Astrocyte (in vitro differentiated cells and primary cell): Measurements from ENCODE around the gene CCR8. TPM values are rescaled to one million over a fixed set of nuclear protein-coding genes. Genes with fewer than 3 reads are reported as not detected.

Experiments used
- DNase-seq: peaks from one replicate; pipeline ENCODE4 v3.0.0-alpha.2; 2010; ENCODE audit warnings: low read depth
- FAIRE-seq: peaks from 2 replicates; lab custom pipeline; 2011; peaks lifted over from hg19 to GRCh38; lab: Jason Lieb, UNC
- H2AFZ ChIP-seq: 2 replicates; pipeline ENCODE4 v1.6.0; 2012; ENCODE audit warnings: low read depth, low read length, inconsistent platforms
- H3K27ac ChIP-seq: 2 replicates; pipeline ENCODE4 v1.5.1; 2011; ENCODE audit warnings: low read depth, low read length, inconsistent platforms
- H3K27me3 ChIP-seq: 2 replicates; pipeline ENCODE4 v1.6.0; 2011; ENCODE audit warnings: low read length, inconsistent platforms; ENCODE audit not compliant: insufficient read depth
- H3K36me3 ChIP-seq: 2 replicates; pipeline ENCODE4 v1.5.1; 2011; ENCODE audit warnings: low read length, inconsistent platforms; ENCODE audit not compliant: insufficient read depth
- H3K4me1 ChIP-seq: 2 replicates; pipeline ENCODE4 v1.5.1; 2011; ENCODE audit warnings: low read length, inconsistent platforms; ENCODE audit not compliant: insufficient read depth
- H3K4me2 ChIP-seq: 2 replicates; pipeline ENCODE4 v1.6.0; 2012; ENCODE audit warnings: low read length, inconsistent platforms
- H3K4me3 ChIP-seq: 2 replicates; pipeline ENCODE4 v1.5.1; 2011; ENCODE audit warnings: low read depth, mild to moderate bottlenecking, low read length, inconsistent platforms; ENCODE audit not compliant: insufficient read depth
- H3K79me2 ChIP-seq: 2 replicates; pipeline ENCODE4 v1.6.0; 2012; ENCODE audit warnings: mild to moderate bottlenecking, low read length, inconsistent platforms; ENCODE audit not compliant: insufficient read depth
- H3K9ac ChIP-seq: 2 replicates; pipeline ENCODE4 v1.6.0; 2012; ENCODE audit warnings: mild to moderate bottlenecking, low read length, inconsistent platforms
- H3K9me3 ChIP-seq: 2 replicates; pipeline ENCODE4 v1.5.1; 2012; ENCODE audit warnings: low read depth, mild to moderate bottlenecking, low read length, inconsistent platforms; ENCODE audit not compliant: insufficient read depth
- H4K20me1 ChIP-seq: 2 replicates; pipeline ENCODE4 v1.6.0; 2012; ENCODE audit warnings: low read length, inconsistent platforms; ENCODE audit not compliant: insufficient read depth
- H3K27ac Mint-ChIP-seq: one replicate; pipeline ENCODE4 v1.8.0; 2021; ENCODE audit warnings: mild to moderate bottlenecking, mixed read lengths; ENCODE audit not compliant: unreplicated experiment
- H3K27me3 Mint-ChIP-seq: one replicate; pipeline ENCODE4 v1.8.0; 2021; ENCODE audit warnings: low read depth, mixed read lengths; ENCODE audit not compliant: unreplicated experiment
- H3K36me3 Mint-ChIP-seq: one replicate; pipeline ENCODE4 v1.8.0; 2021; ENCODE audit warnings: low read depth, mixed read lengths; ENCODE audit not compliant: unreplicated experiment
- H3K4me1 Mint-ChIP-seq: one replicate; pipeline ENCODE4 v1.8.0; 2021; ENCODE audit warnings: low read depth, mixed read lengths; ENCODE audit not compliant: unreplicated experiment
- H3K4me3 Mint-ChIP-seq: one replicate; pipeline ENCODE4 v1.8.0; 2021; ENCODE audit warnings: mild to moderate bottlenecking, moderate library complexity, mixed read lengths; ENCODE audit not compliant: unreplicated experiment
- H3K9me3 Mint-ChIP-seq: one replicate; pipeline ENCODE4 v1.8.0; 2021; ENCODE audit warnings: mild to moderate bottlenecking, mixed read lengths; ENCODE audit not compliant: unreplicated experiment
- EZH2 ChIP-seq: IDR thresholded peaks from 2 replicates; pipeline ENCODE4 v1.6.1; 2012; ENCODE audit warnings: mild to moderate bottlenecking, low read length, inconsistent platforms; ENCODE audit not compliant: insufficient read depth
- total RNA-seq: library from RNA; stranded (reverse); gene quantifications from 2 replicates; pipeline ENCODE4 v1.2.1, GENCODE V29; 2021
- TF ChIP-seq, protein P1 (sequence below): IDR thresholded peaks from 2 replicates; pipeline ENCODE4 v1.5.1; 2011; ENCODE audit warnings: low read depth, mild to moderate bottlenecking, inconsistent platforms, low read length, moderate library complexity; ENCODE audit not compliant: insufficient read depth

Gene CCR8
- total RNA-seq, 1 donor from 2014 or later, result not detected

DNA sequence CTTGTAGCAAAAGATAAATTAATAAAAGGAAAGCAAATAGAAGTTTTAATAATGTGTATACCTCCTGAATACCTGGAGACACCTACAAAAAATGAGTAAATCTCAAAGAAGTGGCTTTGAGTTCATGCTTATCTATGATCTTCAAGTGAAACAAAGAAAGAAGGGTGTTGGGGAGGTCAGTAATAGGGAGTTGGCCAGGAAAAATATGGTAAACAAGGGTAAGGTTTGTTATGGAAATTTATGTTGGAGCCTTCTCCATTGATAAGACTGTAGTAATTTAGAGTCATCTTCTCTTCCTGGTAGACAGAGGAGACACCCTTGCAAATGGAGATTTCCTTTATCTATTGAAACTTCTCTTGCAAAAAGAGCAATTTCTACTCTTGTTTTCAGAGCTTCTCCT lies 6.6 kb upstream of the CCR8 start:
- Mint-ChIP-seq H3K4me3 (no peak overlapping the region), H3K36me3 (no peaks in the 10 kb centered on the region), H3K27ac (no peak overlapping the region), H3K27me3 (peaks cover 2% of the 10 kb centered on the region), H3K9me3 (no peaks in the 10 kb centered on the region), H3K4me1 (no peaks in the 10 kb centered on the region)
- Histone ChIP-seq H3K9ac (no peak overlapping the region), H3K27ac (no peak overlapping the region), H3K9me3 (no peaks in the 10 kb centered on the region), H3K36me3 (no peaks in the 10 kb centered on the region), H4K20me1 (no peaks in the 10 kb centered on the region), H2AFZ (no peak overlapping the region), H3K4me3 (no peak overlapping the region), H3K27me3 (no peaks in the 10 kb centered on the region), H3K4me2 (no peak overlapping the region), H3K79me2 (no peaks in the 10 kb centered on the region), H3K4me1 (no peaks in the 10 kb centered on the region)
- no peak for TF ChIP-seq EZH2
- TF ChIP-seq, protein P1, sequence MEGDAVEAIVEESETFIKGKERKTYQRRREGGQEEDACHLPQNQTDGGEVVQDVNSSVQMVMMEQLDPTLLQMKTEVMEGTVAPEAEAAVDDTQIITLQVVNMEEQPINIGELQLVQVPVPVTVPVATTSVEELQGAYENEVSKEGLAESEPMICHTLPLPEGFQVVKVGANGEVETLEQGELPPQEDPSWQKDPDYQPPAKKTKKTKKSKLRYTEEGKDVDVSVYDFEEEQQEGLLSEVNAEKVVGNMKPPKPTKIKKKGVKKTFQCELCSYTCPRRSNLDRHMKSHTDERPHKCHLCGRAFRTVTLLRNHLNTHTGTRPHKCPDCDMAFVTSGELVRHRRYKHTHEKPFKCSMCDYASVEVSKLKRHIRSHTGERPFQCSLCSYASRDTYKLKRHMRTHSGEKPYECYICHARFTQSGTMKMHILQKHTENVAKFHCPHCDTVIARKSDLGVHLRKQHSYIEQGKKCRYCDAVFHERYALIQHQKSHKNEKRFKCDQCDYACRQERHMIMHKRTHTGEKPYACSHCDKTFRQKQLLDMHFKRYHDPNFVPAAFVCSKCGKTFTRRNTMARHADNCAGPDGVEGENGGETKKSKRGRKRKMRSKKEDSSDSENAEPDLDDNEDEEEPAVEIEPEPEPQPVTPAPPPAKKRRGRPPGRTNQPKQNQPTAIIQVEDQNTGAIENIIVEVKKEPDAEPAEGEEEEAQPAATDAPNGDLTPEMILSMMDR, result no peak
- DNase-seq (no peak), FAIRE-seq (no peak)

DNA sequence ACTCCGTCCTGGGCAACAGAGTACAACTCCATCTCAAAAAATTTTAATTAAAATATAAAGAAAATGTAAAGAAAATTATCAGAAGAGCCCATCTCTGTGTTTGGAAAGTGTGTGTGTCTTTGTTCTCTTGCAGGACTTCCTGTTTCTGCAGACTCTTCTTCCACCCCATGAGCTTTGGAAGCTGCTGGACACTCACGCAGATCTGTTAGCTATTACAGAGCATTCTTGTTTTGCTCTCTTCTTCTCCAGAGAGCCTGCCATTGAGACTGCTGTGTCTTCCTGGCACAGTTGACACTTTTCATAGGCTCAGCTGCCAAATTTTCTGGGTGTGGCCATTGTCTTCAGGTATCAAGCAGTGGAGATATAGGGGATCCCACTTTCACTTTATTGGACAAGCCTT lies 6.0 kb upstream of the CCR8 start:
- H2AFZ ChIP-seq, result no peak overlapping the region
- H3K4me3 ChIP-seq, result no peak overlapping the region
- no peaks in the 10 kb centered on the region for H3K9me3 Mint-ChIP-seq
- TF ChIP-seq, protein P1, result no peak
- H3K4me1 ChIP-seq, result no peaks in the 10 kb centered on the region
- no peak overlapping the region for H3K4me2 ChIP-seq
- H3K9ac ChIP-seq, result no peak overlapping the region
- no peak overlapping the region for H3K27ac ChIP-seq
- no peak overlapping the region for H3K4me3 Mint-ChIP-seq
- no peaks in the 10 kb centered on the region for H3K36me3 Mint-ChIP-seq
- no peaks in the 10 kb centered on the region for H3K27me3 ChIP-seq
- H3K9me3 ChIP-seq, result no peaks in the 10 kb centered on the region
- no peaks in the 10 kb centered on the region for H3K79me2 ChIP-seq
- no peaks in the 10 kb centered on the region for H3K4me1 Mint-ChIP-seq
- DNase-seq (no peak), FAIRE-seq (no peak)
- no peak overlapping the region for H3K27ac Mint-ChIP-seq
- peaks cover 2% of the 10 kb centered on the region for H3K27me3 Mint-ChIP-seq
- no peaks in the 10 kb centered on the region for H3K36me3 ChIP-seq
- H4K20me1 ChIP-seq, result no peaks in the 10 kb centered on the region

DNA sequence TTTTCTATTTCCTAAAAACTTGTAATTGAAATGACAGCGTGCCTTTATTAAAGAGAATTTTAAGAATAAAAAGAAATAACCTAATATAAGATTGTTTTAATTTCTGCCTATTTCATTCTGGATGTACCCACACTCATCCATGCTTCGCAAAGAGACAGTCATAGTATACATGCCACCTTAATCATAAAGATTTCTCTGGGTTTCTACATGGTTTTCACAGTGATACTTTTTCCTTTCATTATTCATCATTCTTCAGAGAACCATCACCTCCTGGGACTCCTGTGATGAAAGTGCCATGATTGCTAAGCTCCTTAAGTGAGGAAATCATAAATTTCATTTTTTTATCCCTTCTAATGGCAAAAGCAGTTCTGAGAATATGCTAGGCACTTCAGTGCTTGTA lies 4.3 kb upstream of the CCR8 start:
- no peaks in the 10 kb centered on the region for H3K36me3 ChIP-seq
- Mint-ChIP-seq H3K9me3 (no peaks in the 10 kb centered on the region), H3K36me3 (no peaks in the 10 kb centered on the region), H3K4me1 (no peaks in the 10 kb centered on the region), H3K27me3 (peaks cover 2% of the 10 kb centered on the region), H3K27ac (no peak overlapping the region), H3K4me3 (no peak overlapping the region)
- no peak overlapping the region for H3K9ac ChIP-seq
- no peaks in the 10 kb centered on the region for H3K4me1 ChIP-seq
- H3K79me2 ChIP-seq, result no peaks in the 10 kb centered on the region
- FAIRE-seq (no peak), DNase-seq (no peak)
- no peak overlapping the region for H3K4me3 ChIP-seq
- H3K27me3 ChIP-seq, result no peaks in the 10 kb centered on the region
- H4K20me1 ChIP-seq, result no peaks in the 10 kb centered on the region
- no peak overlapping the region for H3K27ac ChIP-seq
- H3K4me2 ChIP-seq, result no peak overlapping the region
- H3K9me3 ChIP-seq, result no peaks in the 10 kb centered on the region
- H2AFZ ChIP-seq, result no peak overlapping the region
- TF ChIP-seq, protein P1, result no peak
- TF ChIP-seq EZH2, result no peak
